ENCODE measurements around the gene DYNC1H1. TPM values are rescaled to one million over a fixed set of nuclear protein-coding genes. Genes with fewer than 3 reads are reported as not detected.
A peak's percentile ranks its signal among the peaks of the same experiment; 100 is the strongest.
"Not testable (repeated sequence)": the region's sequence is repeated elsewhere in the genome, so short reads cannot be mapped to it uniquely, and the experiment has no call there.

Gene DYNC1H1
- total RNA-seq, 2 experiments from 2014 or later, result 291 to 301 TPM

DNA sequence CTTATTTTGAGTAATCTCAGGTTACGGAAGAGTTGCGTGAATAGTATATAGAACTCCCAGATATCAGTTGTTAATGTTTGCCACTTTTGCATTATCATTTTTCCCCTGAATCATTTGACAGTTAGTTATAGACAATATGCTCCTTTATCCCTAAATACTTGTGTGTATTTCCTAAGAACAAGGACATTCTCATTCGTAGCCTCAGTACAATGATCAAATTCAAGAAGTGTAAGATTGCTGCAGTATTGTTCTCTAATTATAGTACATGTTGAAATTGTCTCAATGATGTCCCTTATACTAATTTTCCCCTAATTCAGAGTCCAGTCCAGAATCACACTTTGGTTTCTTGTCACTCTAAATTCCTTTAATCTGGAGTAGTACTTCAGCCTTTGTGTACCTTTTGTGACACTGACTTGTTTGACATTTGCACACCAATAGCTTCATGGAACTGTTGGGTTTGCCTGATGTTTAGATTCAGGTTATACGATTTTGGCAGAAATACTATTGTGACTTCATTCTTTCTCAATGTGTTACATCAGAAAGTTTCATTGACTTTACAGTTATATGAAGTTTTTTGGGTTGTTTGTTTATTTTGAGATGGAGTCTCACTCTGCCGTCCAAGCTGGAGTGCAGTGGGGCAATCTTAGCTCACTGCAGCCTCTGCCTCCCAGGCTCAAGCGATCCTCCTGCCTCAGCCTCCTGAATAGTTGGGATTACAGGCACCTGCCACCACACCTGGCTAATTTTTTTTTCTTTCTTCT, 13.1 kb downstream of the DYNC1H1 start:
- no peak for DNase-seq
- CTCF ChIA-PET, result interaction anchor here (1.0 to 1.4 kb wide), 3 partner anchors 9 to 16 kb away, joined by 3 to 4 read pairs (median 3); no protein-coding TSS in a partner anchor
- Mint-ChIP-seq H3K36me3 (ENCODE audit: low read depth) (peaks cover 26% of the 10 kb centered on the region), H3K4me3 (no peak overlapping the region), H3K9me3 (no peaks in the 10 kb centered on the region), H3K27me3 (no peaks in the 10 kb centered on the region), H3K27ac (no peak overlapping the region), H3K4me1 (ENCODE audit: low read depth) (peaks cover 17% of the 10 kb centered on the region)
- no peak for ATAC-seq
- TF ChIP-seq, protein P1, sequence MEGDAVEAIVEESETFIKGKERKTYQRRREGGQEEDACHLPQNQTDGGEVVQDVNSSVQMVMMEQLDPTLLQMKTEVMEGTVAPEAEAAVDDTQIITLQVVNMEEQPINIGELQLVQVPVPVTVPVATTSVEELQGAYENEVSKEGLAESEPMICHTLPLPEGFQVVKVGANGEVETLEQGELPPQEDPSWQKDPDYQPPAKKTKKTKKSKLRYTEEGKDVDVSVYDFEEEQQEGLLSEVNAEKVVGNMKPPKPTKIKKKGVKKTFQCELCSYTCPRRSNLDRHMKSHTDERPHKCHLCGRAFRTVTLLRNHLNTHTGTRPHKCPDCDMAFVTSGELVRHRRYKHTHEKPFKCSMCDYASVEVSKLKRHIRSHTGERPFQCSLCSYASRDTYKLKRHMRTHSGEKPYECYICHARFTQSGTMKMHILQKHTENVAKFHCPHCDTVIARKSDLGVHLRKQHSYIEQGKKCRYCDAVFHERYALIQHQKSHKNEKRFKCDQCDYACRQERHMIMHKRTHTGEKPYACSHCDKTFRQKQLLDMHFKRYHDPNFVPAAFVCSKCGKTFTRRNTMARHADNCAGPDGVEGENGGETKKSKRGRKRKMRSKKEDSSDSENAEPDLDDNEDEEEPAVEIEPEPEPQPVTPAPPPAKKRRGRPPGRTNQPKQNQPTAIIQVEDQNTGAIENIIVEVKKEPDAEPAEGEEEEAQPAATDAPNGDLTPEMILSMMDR (IDR thresholded peaks at IDR 0.05), result no peak
- POLR2A ChIA-PET, result interaction anchor here (0.7 to 1.4 kb wide), 4 partner anchors 36 to 134 kb away, joined by 3 to 4 read pairs (median 3); no protein-coding TSS in a partner anchor
- intact Hi-C loops (cut with micrococcal nuclease), result no loop called here

DNA sequence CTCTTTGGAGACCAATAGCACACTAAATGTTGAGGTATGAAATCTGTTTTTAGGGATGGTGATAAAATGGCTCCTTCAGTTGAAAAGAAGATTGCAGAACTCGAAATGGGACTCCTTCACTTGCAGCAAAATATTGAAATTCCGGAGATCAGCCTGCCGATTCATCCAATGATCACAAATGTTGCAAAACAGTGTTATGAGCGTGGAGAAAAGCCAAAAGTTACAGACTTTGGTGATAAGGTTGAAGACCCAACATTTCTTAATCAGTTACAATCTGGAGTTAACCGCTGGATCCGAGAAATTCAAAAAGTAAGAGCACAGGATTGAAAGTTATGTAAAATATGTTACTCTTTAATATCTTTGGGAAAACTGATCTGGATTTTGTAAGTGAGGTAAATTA, 15.3 kb downstream of the DYNC1H1 start:
- CTCF ChIA-PET, result no interaction called here
- intact Hi-C loops (cut with micrococcal nuclease), result no loop called here
- Mint-ChIP-seq H3K27ac (no peak overlapping the region), H3K9me3 (no peaks in the 10 kb centered on the region), H3K4me3 (no peak overlapping the region), H3K36me3 (ENCODE audit: low read depth) (peaks cover 36% of the 10 kb centered on the region), H3K27me3 (no peaks in the 10 kb centered on the region), H3K4me1 (ENCODE audit: low read depth) (peaks cover 8% of the 10 kb centered on the region)
- ATAC-seq (no peak), DNase-seq (no peak)
- POLR2A ChIA-PET, result no interaction called here
- TF ChIP-seq, protein P1 (IDR thresholded peaks at IDR 0.05), result no peak

DNA sequence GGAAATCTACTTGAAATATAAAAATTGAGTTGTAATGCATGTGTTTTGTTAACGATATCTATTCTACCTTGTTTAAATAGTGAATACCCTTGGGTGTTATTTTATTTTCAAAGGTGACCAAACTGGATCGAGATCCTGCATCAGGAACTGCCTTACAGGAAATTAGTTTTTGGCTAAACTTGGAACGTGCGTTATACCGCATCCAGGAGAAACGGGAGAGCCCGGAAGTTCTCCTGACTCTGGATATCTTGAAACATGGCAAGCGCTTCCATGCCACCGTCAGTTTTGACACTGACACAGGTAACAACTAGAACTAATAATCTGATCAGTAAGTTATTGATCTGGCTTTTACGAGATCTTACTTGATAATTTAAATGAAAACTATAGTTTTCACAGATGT, 15.9 kb downstream of the DYNC1H1 start:
- Mint-ChIP-seq H3K36me3 (ENCODE audit: low read depth) (peaks cover 40% of the 10 kb centered on the region), H3K9me3 (no peaks in the 10 kb centered on the region), H3K4me1 (ENCODE audit: low read depth) (peaks cover 6% of the 10 kb centered on the region), H3K4me3 (no peak overlapping the region), H3K27me3 (no peaks in the 10 kb centered on the region), H3K27ac (no peak overlapping the region)
- ChIA-PET CTCF (no interaction called here), POLR2A (no interaction called here)
- TF ChIP-seq, protein P1 (IDR thresholded peaks at IDR 0.05), result no peak
- DNase-seq (no peak), ATAC-seq (no peak)
- intact Hi-C loops (cut with micrococcal nuclease), result no loop called here

DNA sequence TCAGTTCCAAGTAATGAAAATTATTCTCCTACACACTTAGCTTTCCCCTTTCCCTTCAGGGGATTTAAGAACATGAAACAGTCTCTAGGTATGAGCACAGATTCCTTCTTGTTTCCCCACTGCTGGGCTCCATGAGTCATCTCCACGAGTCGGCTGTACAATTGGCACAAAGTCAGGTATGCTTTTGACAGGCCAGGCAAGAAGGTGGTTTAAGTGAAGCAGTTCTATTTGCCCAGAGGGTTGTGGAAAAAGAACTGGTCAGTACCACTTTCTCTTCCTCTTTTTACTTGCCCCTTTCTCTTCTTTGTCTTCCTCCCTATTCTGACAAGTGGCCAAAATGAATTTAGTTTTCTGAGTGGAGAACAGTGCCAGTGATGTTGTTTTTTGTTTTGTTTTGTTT, 16.3 kb downstream of the DYNC1H1 start:
- Mint-ChIP-seq H3K36me3 (ENCODE audit: low read depth) (peaks cover 42% of the 10 kb centered on the region), H3K9me3 (no peaks in the 10 kb centered on the region), H3K4me3 (no peak overlapping the region), H3K27ac (peak overlapping the region; percentile 10), H3K4me1 (ENCODE audit: low read depth) (peaks cover 6% of the 10 kb centered on the region), H3K27me3 (no peaks in the 10 kb centered on the region)
- intact Hi-C loops (cut with micrococcal nuclease), result no loop called here
- DNase-seq (no peak), ATAC-seq (no peak)
- CTCF ChIA-PET, result no interaction called here
- TF ChIP-seq, protein P1 (IDR thresholded peaks at IDR 0.05), result no peak
- POLR2A ChIA-PET, result no interaction called here

DNA sequence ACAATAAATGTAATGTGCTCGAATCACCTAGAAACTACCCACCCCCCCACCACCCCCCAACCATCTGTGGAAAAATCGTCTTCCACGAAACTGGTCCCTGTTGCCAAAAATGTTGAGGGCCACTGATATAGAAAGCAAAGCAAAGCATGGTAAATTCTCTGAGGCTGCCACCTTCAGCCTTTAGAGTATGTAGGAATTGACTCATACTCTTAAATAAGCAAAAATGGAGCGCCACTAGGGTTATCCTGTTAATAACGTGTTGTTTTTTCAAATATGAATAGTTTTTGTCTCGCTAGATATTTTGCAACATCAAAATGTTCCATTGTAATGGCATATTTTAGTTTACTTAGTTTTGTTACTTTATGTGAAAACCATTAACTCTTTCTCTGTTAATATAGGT, 18.2 kb downstream of the DYNC1H1 start:
- Mint-ChIP-seq H3K36me3 (ENCODE audit: low read depth) (peaks cover 45% of the 10 kb centered on the region), H3K27ac (no peak overlapping the region), H3K27me3 (no peaks in the 10 kb centered on the region), H3K4me3 (no peak overlapping the region), H3K9me3 (no peaks in the 10 kb centered on the region), H3K4me1 (ENCODE audit: low read depth) (peaks cover 6% of the 10 kb centered on the region)
- POLR2A ChIA-PET, result no interaction called here
- CTCF ChIA-PET, result no interaction called here
- intact Hi-C loops (cut with micrococcal nuclease), result no loop called here
- DNase-seq, result no peak
- no peak for ATAC-seq
- TF ChIP-seq, protein P1 (IDR thresholded peaks at IDR 0.05), result no peak

DNA sequence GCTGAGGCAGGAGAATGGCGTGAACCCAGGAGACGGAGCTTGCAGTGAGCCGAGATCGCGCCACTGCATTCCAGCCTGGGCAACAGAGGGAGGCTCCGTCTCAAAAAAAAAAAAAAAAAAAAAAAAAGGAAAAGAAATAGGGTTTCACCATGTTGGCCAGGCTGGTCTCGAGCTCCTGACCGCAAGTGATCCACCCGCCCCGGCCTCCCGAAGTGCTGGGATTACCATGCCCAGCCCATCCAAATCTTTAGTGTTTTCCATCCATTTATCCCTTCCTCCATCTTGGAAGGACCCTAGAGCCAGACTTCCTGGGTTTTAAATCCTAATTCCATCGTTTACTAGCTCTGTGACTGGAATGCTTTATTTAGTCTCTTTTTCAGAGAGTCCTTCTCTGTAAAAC, 20.5 kb downstream of the DYNC1H1 start:
- POLR2A ChIA-PET; H3K27ac Mint-ChIP-seq; DNase-seq; H3K4me3 Mint-ChIP-seq; H3K9me3 Mint-ChIP-seq; CTCF ChIA-PET; intact Hi-C loops (cut with micrococcal nuclease); ATAC-seq; H3K27me3 Mint-ChIP-seq; H3K4me1 Mint-ChIP-seq (ENCODE audit: low read depth): not testable (repeated sequence)
- peaks cover 50% of the 10 kb centered on the region for H3K36me3 Mint-ChIP-seq (ENCODE audit: low read depth)

Data from activated CD8-positive, alpha-beta T cell treated with anti-CD3 and anti-CD28 coated beads for 36 hours (primary cell).